Nephron progenitor cell (in vitro differentiated cells): ENCODE data around the gene SSBP3.

Experiments
- DNase-seq: peaks from one replicate; pipeline ENCODE4 v3.0.0; 2021
- H3K27ac Mint-ChIP-seq: 2 replicates; pipeline ENCODE4 v1.8.0; 2021; ENCODE audit warnings: mild to moderate bottlenecking, moderate library complexity, mixed read lengths
- H3K27me3 Mint-ChIP-seq: 2 replicates; pipeline ENCODE4 v1.8.0; 2021; ENCODE audit warnings: mild to moderate bottlenecking, low read depth, mixed read lengths; ENCODE audit not compliant: poor library complexity
- H3K36me3 Mint-ChIP-seq: 2 replicates; pipeline ENCODE4 v1.8.0; 2021; ENCODE audit warnings: low read depth, mixed read lengths
- H3K4me1 Mint-ChIP-seq: 2 replicates; pipeline ENCODE4 v1.8.0; 2021; ENCODE audit warnings: mixed read lengths
- H3K4me3 Mint-ChIP-seq: 2 replicates; pipeline ENCODE4 v1.8.0; 2021; ENCODE audit warnings: mild to moderate bottlenecking, moderate library complexity, mixed read lengths
- H3K9me3 Mint-ChIP-seq: 2 replicates; pipeline ENCODE4 v1.8.0; 2021; ENCODE audit warnings: mild to moderate bottlenecking, moderate library complexity, mixed read lengths
- TF ChIP-seq, protein P1 (sequence below): fragments of 200-600 bp; sonication (generic); IDR thresholded peaks from 2 replicates; pipeline ENCODE4 v1.5.0; 2021; ENCODE audit warnings: antibody characterized with exemption

Gene SSBP3

DNA sequence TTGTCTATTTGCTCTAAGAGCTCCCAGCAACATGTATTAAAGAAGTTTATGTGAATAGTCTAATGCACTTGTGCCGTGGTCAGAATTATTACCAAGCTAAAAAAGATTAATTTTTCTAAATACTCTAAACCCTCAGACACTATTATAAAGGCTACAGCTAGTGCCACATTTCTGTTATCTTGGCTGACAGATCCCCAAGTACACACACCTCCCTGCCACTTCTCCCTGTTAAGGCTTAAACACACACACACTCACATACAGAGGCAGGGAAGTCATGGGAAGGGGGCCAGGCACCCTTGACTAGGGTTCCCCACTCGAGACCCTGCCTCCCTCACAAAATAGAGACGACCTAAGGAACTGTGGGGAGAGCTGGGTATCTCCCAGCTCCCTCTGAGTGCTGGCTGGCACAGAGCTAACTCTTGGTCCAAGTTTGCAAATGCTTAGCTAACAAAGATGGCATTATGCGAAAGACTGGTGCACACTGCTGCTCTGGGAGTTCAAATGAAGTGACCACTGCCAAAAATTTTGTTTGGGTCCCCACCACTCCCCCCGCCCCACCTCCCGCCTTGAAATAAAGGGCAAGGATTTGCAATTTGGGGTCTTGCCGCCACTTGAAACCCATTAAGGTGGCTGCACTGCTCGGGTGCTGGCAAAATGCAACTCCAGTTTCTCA is 9.8 kb downstream of the SSBP3 start:
- H3K4me1 Mint-ChIP-seq = peaks cover 84% of the 10 kb centered on the region
- TF ChIP-seq, protein P1, sequence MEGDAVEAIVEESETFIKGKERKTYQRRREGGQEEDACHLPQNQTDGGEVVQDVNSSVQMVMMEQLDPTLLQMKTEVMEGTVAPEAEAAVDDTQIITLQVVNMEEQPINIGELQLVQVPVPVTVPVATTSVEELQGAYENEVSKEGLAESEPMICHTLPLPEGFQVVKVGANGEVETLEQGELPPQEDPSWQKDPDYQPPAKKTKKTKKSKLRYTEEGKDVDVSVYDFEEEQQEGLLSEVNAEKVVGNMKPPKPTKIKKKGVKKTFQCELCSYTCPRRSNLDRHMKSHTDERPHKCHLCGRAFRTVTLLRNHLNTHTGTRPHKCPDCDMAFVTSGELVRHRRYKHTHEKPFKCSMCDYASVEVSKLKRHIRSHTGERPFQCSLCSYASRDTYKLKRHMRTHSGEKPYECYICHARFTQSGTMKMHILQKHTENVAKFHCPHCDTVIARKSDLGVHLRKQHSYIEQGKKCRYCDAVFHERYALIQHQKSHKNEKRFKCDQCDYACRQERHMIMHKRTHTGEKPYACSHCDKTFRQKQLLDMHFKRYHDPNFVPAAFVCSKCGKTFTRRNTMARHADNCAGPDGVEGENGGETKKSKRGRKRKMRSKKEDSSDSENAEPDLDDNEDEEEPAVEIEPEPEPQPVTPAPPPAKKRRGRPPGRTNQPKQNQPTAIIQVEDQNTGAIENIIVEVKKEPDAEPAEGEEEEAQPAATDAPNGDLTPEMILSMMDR = no peak
- no peaks in the 10 kb centered on the region for H3K27me3 Mint-ChIP-seq
- H3K4me3 Mint-ChIP-seq = no peak overlapping the region
- DNase-seq = no peak
- H3K36me3 Mint-ChIP-seq = peaks cover 90% of the 10 kb centered on the region
- peak overlapping the region; percentile 96 for H3K27ac Mint-ChIP-seq
- no peaks in the 10 kb centered on the region for H3K9me3 Mint-ChIP-seq

DNA sequence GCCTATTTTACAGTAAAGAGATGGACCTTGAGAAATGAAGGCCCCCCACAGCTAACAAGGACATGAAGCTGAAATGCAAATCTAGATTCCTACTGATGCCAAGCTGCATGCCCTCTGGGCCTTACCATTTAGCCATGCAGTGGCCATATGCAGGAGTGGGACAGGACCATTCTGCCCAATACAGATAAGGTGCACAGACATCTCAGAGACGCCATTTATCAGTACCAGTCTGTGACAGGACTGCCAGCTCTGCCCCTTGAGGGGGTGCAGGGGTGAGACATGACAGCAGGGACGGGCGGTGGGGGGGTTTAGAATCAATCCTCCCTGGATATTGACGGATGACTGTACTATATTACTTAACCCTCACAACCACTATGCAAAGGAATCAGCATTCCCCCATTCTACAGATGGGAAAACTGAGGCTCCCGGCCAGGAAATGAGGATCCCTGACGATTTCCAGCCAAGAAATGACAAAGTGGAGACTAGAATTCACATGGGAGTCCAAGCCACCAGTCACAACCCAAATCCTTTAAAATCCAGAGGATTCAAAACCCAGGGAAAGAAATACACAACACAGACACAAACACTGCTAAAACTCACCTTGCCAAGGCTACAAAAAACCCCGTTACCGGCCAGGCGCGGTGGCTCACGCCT is 10.8 kb downstream of the SSBP3 start:
- Mint-ChIP-seq H3K27ac (no peak overlapping the region), H3K9me3 (no peaks in the 10 kb centered on the region), H3K4me1 (peaks cover 84% of the 10 kb centered on the region), H3K27me3 (no peaks in the 10 kb centered on the region), H3K36me3 (peaks cover 87% of the 10 kb centered on the region), H3K4me3 (no peak overlapping the region)
- TF ChIP-seq, protein P1 = no peak
- no peak for DNase-seq

DNA sequence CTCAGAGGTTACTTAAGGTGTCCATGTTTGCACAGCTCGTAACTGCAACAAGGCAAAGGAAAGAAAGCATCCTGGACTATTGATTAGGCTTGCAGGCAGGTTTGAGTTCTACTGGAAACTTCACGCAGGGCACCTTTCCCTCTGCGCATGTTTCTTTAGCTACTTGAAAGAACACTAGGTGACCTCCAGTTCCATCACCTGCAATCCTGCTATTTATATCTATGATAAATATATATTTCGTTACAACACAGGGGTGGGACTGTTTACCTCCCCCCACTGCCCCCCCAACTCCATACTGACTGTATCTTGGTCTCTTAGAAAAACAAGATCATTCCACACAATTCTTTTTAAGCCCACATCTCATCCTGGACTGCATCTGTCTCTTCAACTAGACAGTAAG is 12.1 kb downstream of the SSBP3 start:
- H3K4me3 Mint-ChIP-seq = no peak overlapping the region
- TF ChIP-seq, protein P1 = no peak
- peaks cover 80% of the 10 kb centered on the region for H3K36me3 Mint-ChIP-seq
- no peaks in the 10 kb centered on the region for H3K9me3 Mint-ChIP-seq
- DNase-seq = no peak
- no peak overlapping the region for H3K27ac Mint-ChIP-seq
- H3K4me1 Mint-ChIP-seq = peaks cover 76% of the 10 kb centered on the region
- H3K27me3 Mint-ChIP-seq = no peaks in the 10 kb centered on the region

DNA sequence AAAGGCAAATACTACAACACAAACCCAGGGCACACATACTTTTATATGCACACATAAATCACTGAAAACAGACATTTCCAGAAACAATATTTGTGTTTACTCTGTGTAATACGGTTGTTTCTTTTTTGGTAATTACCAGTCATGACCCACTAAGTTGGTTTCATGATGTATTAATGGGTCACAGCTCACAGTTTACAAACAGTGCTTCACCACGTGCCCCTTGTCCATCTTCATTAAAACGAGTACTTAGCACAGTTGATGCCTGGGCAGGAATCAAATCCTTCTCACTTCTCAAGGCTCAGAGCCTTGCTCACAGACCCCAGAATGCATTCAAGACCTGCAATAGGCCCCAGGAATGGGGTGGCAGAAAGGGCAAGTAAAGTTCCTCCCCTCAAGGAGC is 13.8 kb downstream of the SSBP3 start:
- H3K9me3 Mint-ChIP-seq = no peaks in the 10 kb centered on the region
- peaks cover 69% of the 10 kb centered on the region for H3K4me1 Mint-ChIP-seq
- no peak for DNase-seq
- H3K27ac Mint-ChIP-seq = peak overlapping the region; percentile 86
- no peaks in the 10 kb centered on the region for H3K27me3 Mint-ChIP-seq
- H3K4me3 Mint-ChIP-seq = no peak overlapping the region
- H3K36me3 Mint-ChIP-seq = peaks cover 63% of the 10 kb centered on the region
- TF ChIP-seq, protein P1 = no peak

DNA sequence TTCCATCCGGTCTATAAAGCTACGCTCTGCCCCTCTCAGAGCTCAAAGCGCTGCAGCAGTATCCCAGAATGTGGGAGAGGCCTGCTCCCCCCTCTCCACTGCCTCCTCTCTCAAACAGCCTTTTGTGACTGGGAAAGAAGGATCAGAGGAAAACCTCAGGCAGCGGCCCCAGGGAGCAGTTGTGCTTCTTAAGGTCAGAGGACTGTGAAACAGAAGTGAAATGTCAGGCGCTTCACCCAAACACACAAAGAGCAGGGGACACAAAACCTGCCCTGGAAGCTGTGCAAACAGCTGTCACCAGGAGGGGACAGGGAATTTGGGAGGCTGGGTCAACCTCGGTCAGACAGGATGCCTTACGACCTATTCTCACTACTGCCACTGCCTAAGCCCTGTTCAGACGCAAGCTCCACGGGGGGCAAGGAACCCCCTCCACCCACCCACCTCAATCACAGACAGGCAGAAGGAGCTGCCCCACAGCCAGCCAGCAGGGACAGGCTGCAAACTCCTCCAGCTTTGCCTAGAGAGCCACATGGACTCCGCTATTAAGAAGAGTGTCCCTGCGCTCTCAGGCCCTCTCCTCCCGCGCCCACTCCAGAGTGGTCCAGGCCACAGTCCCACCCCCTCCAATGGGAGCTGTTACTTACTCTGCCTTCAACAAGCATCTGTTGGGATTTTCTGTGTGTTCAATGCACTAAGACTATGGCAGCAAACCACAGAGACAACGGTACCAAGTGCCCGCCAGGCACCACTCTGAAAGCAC is 14.6 kb downstream of the SSBP3 start:
- H3K27ac Mint-ChIP-seq = peak overlapping the region; percentile 97

More for the DNA sequence above, 14.6 kb downstream of the SSBP3 start:
- no peak for DNase-seq
- TF ChIP-seq, protein P1 = no peak
- peaks cover 62% of the 10 kb centered on the region for H3K36me3 Mint-ChIP-seq
- no peaks in the 10 kb centered on the region for H3K9me3 Mint-ChIP-seq
- H3K4me3 Mint-ChIP-seq = no peak overlapping the region
- H3K4me1 Mint-ChIP-seq = peaks cover 69% of the 10 kb centered on the region
- H3K27me3 Mint-ChIP-seq = no peaks in the 10 kb centered on the region
